HG03175 (cell line): ENCODE results near the gene DHRS4L2.
"Not testable (repeated sequence)": the region's sequence is repeated elsewhere in the genome, so short reads cannot be mapped to it uniquely, and the experiment has no call there.

Experiments
- ATAC-seq: cut with Tn5 transposase; IDR thresholded peaks from one replicate; pipeline ENCODE4 v1.9.1; 2021; ENCODE audit warnings: mild to moderate bottlenecking, moderate library complexity; ENCODE audit not compliant: unreplicated experiment

The DHRS4L2 gene

GRCh38 chr14:23970283-23970659, 18.5 kb upstream of the DHRS4L2 start:
- not testable (repeated sequence) for ATAC-seq

DNA sequence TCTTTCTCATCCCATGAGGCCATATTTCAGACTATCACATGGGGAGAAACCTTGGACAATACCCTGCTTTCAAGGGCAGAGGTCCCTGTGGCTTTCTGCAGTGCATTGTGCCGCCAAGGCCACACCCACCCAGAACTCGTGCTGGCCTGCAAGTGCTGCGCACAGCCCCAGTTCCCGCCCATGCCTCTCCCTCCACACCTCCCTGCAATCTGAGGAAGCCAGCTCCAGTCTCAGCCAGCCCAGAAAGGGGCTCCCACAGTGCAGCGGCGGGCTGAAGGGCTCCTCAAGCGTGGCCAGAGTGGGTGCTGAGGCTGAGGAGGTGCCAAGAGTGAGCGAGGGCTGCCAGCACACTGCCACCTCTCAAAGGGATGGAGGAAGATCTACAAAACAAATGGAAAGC, 15.6 kb upstream of the DHRS4L2 start:
- not testable (repeated sequence) for ATAC-seq

DNA sequence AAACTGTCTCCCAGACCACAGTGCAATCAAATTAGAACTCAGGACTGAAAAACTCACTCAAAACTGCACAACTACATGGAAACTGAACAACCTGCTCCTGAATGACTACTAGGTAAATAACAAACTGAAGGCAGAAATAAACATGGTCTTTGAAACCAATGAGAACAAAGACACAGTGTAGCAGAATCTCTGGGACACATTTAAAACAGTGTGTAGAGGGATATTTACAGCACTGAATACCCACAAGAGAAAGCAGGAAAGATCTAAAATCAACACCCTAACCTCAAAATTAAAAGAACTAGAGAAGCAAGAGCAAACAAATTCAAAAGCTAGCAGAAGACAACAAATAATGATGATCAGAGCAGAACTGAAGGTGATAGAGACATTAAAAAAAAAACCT, 14.7 kb upstream of the DHRS4L2 start:
- not testable (repeated sequence) for ATAC-seq

- not testable (repeated sequence) for ATAC-seq
These were observed 11.5 kb upstream of the DHRS4L2 start for GRCh38 chr14:23977208-23977607.

GRCh38 chr14:23981951-23982813, 6.5 kb upstream of the DHRS4L2 start:
- ATAC-seq: not testable (repeated sequence)

DNA sequence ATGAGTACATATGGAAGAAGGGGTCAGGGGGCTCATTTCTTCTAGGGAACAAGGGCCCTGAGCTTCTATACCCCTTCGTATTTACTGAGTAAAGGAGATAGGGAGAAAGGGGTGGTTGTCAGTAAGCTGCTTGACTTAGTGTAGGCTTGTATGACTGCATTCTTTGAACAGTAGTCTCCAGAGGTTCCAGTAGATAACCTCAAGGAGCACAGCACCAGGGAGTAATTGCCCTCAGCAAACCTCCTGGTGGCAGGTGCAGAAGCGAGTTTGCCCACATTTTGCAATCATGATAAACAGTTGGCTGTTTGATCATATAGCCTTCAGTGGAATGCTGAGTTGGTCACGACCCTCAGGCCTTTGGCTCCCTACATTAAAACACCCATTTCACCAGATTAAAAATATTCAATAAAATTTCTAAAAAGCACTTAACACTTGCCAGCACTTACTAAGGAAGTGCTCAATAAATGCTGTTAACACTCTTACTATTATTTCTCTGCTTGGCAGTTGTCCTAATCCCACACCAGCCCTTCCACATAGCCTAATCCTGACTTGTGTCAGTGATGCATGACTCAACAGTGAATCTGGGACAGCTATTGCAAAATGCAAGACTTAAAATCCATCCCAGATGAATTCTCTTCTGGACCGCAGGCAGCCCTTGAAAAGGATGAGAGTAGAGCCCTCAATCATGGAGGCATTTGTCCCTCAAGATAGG, 3.7 kb upstream of the DHRS4L2 start:
- ATAC-seq: no peak

DNA sequence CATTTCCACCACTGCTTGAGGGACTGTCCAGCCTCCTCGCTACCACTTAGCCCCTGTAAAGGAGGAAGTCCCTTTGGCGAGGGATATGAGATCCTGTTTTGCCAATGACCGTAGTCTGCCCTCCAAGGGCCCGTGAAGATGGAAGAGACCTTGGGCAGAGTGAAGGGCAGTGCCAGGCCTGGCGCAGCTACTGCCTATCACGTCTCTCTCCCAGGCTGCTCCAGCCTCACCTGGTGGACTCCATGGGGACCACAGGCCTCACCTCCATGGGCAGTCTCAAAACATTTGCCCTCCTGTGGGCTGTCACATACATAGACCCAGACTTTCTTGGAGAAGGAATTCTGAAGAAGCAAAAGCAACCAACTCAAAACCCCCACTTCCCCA, 514 bp upstream of the DHRS4L2 start:
- peak; percentile 21 for ATAC-seq

DNA sequence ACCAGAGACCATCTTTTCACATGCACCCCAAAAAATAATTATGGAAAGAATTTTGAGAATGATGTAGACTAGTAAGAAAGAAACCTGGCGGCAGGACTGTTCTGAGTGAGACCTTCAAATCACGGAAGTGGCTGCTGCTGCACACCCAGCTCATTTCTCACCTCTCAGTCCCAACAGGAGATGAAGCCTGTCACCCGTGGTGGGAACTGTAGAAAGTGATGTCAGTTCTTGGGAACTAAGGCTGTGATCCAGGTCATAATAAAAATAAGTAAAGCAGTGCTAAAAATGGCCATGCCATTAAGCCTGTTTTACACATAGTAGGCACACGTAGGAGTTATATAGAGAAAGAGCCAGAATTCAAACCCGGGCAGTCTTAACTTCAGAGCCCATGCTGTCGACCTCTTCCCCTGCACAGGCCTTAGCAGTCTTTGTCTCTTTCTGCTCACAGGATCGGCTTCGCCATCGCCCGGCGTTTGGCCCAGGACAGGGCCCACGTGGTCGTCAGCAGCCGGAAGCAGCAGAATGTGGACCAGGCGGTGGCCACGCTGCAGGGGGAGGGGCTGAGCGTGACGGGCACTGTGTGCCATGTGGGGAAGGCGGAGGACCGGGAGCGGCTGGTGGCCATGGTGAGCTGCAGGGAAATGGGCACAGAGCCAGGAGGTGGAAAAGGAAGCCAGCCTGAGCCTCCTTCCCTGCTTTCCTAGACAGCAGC, 1.2 kb downstream of the DHRS4L2 start:
- ATAC-seq: peak; percentile 51

GRCh38 chr14:23990961-23991360, 2.2 kb downstream of the DHRS4L2 start:
- not testable (repeated sequence) for ATAC-seq

DNA sequence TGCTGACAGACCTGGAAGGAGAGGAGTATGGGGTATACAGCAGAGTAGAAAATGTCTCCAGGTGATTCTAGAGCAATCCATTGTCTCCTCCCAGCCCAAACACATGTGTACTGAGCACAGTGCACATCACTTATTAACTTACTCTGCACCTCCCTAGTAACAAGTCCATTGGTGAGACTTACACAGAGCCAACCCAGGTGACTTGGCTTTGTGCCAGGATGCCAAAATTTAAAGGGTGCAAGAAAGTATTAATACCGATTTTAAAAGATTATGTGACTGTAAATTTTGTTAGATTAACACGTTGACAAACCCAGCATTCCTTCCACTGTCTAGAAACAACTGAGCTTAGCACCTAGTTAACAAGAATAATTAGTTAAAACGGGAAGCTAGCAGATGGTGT, 4.3 kb downstream of the DHRS4L2 start:
- not testable (repeated sequence) for ATAC-seq

DNA sequence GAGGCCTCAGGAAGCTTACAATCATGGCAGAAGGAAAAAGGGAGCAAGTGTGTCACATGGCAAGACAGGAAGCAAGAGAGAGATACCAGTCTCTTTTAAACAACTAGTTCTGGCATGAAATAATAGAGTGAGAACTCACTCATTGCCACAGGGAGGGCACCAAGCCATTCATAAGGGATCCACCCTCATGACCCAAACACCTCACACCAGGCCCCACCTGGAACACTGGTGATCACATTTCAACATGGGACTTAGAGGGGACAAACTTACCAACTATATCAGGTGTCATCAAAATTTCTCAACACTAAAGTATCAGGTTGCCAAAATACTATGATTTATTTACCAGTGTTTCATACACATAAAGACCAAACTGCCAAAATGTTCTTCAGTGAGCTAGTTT, 7.3 kb downstream of the DHRS4L2 start:
- not testable (repeated sequence) for ATAC-seq

DNA sequence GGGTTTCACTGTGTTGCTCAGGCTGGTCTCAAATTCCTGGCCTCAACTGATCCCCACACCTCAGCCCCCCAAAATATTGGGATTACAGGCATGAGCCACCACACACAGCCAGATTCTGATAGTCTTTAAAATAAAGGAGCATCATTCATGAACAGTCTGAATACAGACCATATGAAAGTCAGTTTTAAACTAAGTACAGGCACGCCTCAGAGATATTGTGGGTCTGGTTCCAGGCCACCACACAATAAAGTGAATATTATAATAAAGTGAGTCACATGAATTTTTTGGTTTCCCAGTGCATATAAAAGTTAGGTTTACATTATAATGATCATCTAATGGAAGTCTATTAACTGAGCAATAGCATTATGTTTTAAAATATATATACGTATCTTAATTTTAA, 8.1 kb downstream of the DHRS4L2 start:
- not testable (repeated sequence) for ATAC-seq

- not testable (repeated sequence) for ATAC-seq
These were observed 10.9 kb downstream of the DHRS4L2 start for GRCh38 chr14:23999640-24000039.

DNA sequence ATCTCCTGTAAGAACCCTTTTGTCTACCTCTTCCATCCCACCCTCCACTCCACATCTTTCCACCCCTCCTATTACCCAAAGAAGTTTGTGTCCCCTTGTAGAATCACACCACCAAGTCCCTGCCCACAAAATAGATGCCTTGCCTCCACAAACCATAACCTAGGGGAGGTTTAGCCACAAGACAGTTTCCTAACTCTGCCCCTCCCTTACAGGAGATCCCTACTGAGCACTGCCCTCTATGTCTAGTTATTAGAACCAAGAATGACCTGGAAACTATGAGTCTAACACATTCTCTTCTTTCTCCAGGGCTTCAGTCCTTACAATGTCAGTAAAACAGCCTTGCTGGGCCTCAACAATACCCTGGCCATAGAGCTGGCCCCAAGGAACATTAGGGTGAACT, 12.3 kb downstream of the DHRS4L2 start:
- not testable (repeated sequence) for ATAC-seq

DNA sequence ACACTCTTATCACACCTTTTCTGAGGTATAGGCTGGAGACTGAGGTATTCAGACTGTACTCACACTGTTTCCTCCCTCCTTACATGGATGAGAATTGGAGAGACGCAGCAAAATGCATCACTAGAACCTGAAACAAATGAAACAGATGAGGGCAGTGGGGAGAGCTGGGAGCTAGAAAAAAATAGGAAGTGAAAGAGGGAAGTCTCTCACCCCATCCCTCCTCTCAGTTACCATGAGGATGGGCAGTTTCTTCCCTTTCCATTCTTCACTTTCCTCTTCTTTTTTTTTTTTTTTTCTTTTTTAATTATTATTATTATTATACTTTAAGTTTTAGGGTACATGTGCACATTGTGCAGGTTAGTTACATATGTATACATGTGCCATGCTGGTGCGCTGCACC, 12.9 kb downstream of the DHRS4L2 start:
- ATAC-seq: not testable (repeated sequence)

- ATAC-seq: peak; percentile 27
These were observed 17.7 kb downstream of the DHRS4L2 start for GRCh38 chr14:24006471-24006816.

- peak; percentile 86 for ATAC-seq
These were observed 18.3 kb downstream of the DHRS4L2 start for GRCh38 chr14:24006817-24007652.

GRCh38 chr14:24011051-24011450, 22.3 kb downstream of the DHRS4L2 start:
- ATAC-seq: no peak

GRCh38 chr14:24012726-24013273, 24.1 kb downstream of the DHRS4L2 start:
- not testable (repeated sequence) for ATAC-seq
